Muscle layer of colon (tissue), 2 donors: ENCODE measurements around the gene GTF2H1.

Experiments used
- H3K27ac ChIP-seq: one replicate; pipeline ENCODE4 v1.7.0; 2013; ENCODE audit warnings: low read depth, mild to moderate bottlenecking, low read length, moderate library complexity
- H3K27me3 ChIP-seq, 2 donors: one replicate each; pipeline ENCODE4 v1.7.0; 2013; ENCODE audit warnings: low read length in 2 of 2, mild to moderate bottlenecking in 2 of 2; ENCODE audit not compliant: insufficient read depth in 2 of 2, control insufficient read depth in 1 of 2
- H3K36me3 ChIP-seq: one replicate; pipeline ENCODE4 v1.7.0; 2013; ENCODE audit warnings: mild to moderate bottlenecking, low read length; ENCODE audit not compliant: insufficient read depth
- H3K4me1 ChIP-seq: one replicate; pipeline ENCODE4 v1.7.0; 2013; ENCODE audit warnings: mild to moderate bottlenecking, low read length; ENCODE audit not compliant: insufficient read depth
- H3K4me3 ChIP-seq, 2 donors: one replicate each; pipeline ENCODE4 v1.7.0; 2013; ENCODE audit warnings: low read length in 2 of 2, low read depth in 1 of 2, mild to moderate bottlenecking in 1 of 2, moderate library complexity in 1 of 2
- H3K9ac ChIP-seq: one replicate; pipeline ENCODE4 v1.7.0; 2013; ENCODE audit warnings: low read length
- H3K9me3 ChIP-seq: one replicate; pipeline ENCODE4 v1.7.0; 2013; ENCODE audit warnings: mild to moderate bottlenecking, low read length
- donor health status: abdominal sarcoma.
- donor health status: Adenocarcinoma of cecum.

GTF2H1 gene

DNA sequence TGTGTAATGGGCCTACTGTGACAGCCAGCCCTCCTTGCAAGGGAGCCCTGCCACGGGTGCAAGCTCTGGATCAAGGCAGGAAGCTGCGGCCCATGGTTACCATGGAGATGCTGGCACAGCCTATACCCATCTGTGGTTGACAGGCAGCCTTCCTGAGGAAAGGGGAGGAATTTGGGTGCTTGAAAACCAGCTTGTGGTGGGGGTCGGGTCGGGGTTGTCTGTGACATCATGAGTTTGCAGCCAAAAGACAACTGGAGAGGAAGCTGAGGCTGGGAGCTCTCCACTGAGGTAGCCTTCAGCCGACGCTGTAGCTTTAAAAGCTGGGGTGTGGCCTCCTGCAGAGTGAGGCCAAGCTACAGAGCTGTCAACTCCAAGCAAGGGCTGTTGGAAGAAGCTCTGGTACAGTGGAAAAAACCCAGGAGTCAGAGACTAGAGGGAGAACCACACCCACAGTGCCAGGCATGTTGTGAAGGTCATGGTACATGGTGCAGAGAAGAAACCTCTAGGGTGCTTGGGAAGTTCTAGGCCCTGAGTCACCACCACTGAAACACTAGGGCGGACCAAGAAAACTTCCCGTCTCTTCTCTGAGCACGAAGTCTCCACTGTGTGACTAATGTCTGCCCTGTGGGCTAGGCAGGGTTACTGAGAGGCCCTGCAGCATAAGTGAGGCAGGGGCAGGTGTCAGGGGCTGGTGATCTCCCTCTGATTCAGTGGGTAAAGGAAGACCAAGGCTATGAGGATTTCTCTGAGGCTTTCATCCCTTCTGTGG is 61.2 kb downstream of the GTF2H1 start:
- H3K36me3 ChIP-seq, result no peaks in the 10 kb centered on the region
- peaks cover 22% of the 10 kb centered on the region for H3K4me1 ChIP-seq
- peak overlapping the region in 1 of 2 donors; percentile 5 for H3K4me3 ChIP-seq
- no peaks in the 10 kb centered on the region for H3K27me3 ChIP-seq
- H3K9me3 ChIP-seq, result no peaks in the 10 kb centered on the region
- H3K9ac ChIP-seq, result peak overlapping the region; percentile 53
- H3K27ac ChIP-seq, result peak overlapping the region; percentile 98

GRCh38 chr11:18384157-18384641 is 61.8 kb downstream of the GTF2H1 start:
- Histone ChIP-seq H3K9ac (peak overlapping the region; percentile 53), H3K27me3 (no peaks in the 10 kb centered on the region), H3K4me3 (peak overlapping the region in 1 of 2 donors; percentile 5), H3K36me3 (no peaks in the 10 kb centered on the region), H3K27ac (peak overlapping the region; percentile 98), H3K9me3 (no peaks in the 10 kb centered on the region), H3K4me1 (peaks cover 22% of the 10 kb centered on the region)

- Histone ChIP-seq H3K27ac (no peak overlapping the region), H3K27me3 (no peaks in the 10 kb centered on the region), H3K4me3 (no peak overlapping the region), H3K9me3 (no peaks in the 10 kb centered on the region), H3K9ac (no peak overlapping the region), H3K4me1 (peaks cover 6% of the 10 kb centered on the region), H3K36me3 (no peaks in the 10 kb centered on the region)
These were observed 67.7 kb downstream of the GTF2H1 start for GRCh38 chr11:18390088-18390487.

DNA sequence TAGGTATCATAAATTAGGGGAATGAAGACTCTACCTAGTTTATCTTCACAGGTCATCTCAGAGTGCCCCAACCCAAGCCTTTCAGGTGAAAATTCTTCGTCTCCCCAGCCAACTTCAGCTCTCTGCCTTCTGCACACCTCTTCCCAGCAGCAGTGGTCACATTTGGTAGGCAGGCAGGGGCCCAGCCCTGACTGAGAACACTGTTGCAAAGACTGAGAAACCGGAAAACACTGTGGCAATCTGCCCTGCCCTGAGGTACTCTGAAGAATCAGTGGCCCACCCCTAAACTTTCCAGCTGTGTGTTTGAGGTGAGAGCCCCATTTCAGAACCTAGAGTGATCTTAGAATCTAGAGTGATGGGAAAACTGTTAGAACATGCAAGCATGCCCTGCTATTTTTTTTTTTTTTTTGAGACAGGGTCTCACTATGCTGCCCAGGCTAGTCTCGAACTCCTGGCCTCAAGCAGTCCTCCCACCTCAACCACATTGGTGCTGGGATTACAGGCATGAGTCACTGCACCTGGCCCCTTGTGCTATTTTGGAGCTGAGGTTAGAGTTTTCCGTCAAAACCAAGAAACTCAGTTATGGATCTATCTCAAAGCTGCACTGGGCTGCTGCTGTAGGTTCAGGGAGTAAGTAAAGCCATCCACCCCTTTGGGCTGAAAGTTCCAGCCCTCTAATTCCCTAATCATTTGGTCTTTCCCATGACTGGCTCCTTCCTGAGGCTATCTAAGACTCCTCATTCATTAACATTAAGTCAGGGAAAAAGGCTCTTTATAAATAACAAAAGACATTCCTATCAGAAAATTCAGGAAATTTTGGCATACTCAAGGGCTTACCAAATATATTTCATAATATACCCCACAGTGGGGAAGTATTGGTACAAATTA is 70.3 kb downstream of the GTF2H1 start:
- Histone ChIP-seq H3K9ac (no peak overlapping the region), H3K36me3 (peaks cover 11% of the 10 kb centered on the region), H3K27ac (peak overlapping the region; percentile 31), H3K9me3 (no peaks in the 10 kb centered on the region), H3K4me3 (no peak overlapping the region), H3K27me3 (no peaks in the 10 kb centered on the region), H3K4me1 (peaks cover 12% of the 10 kb centered on the region)

- peaks cover 12% of the 10 kb centered on the region for H3K4me1 ChIP-seq
- H3K9ac ChIP-seq, result peak overlapping the region; percentile 68
- peaks cover 18% of the 10 kb centered on the region for H3K36me3 ChIP-seq
- peak overlapping the region in 1 of 2 donors; percentile 54 for H3K4me3 ChIP-seq
- H3K27ac ChIP-seq, result peak overlapping the region; percentile 98
- no peaks in the 10 kb centered on the region for H3K9me3 ChIP-seq
- H3K27me3 ChIP-seq, result no peaks in the 10 kb centered on the region
These were observed 71.4 kb downstream of the GTF2H1 start for GRCh38 chr11:18393581-18394274.

DNA sequence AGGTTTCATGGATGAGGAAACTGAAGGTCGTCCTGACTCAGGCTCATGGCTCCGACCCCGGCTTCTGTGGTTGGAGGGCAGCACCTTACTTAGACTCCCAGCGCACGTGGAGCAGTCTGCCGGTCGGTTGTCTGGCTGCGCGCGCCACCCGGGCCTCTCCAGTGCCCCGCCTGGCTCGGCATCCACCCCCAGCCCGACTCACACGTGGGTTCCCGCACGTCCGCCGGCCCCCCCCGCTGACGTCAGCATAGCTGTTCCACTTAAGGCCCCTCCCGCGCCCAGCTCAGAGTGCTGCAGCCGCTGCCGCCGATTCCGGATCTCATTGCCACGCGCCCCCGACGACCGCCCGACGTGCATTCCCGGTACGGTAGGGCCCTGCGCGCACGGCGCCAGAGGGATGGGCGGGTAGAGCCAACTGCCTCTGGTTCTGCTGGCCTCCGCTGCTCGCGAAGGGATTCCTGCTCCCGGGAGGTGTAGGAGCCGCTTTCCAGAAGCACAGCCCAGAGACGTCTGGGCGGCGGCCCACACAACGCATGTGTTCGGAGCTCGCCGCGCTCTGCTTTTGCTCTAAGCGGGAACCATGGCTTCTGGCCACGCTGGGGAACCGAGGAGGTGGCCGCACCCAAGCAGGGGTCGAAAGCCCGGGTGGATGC is 72.0 kb downstream of the GTF2H1 start, which contains the start of gene LDHA:
Gene LDHA (plus strand): TSS at position 289 of the 653 bp plus-strand sequence. CDS start 2,280 bp downstream, outside the sequence.
- H3K36me3 ChIP-seq, result peaks cover 25% of the 10 kb centered on the region
- peaks cover 12% of the 10 kb centered on the region for H3K4me1 ChIP-seq
- peak within 1 kb of the TSS; percentile 98 for H3K27ac ChIP-seq
- H3K4me3 ChIP-seq, result peak within 1 kb of the TSS; percentile 78 to 82
- H3K9me3 ChIP-seq, result no peaks in the 10 kb centered on the region
- no peaks in the 10 kb centered on the region for H3K27me3 ChIP-seq
- H3K9ac ChIP-seq, result peak within 1 kb of the TSS; percentile 93

- Histone ChIP-seq H3K4me1 (peaks cover 12% of the 10 kb centered on the region), H3K27me3 (no peaks in the 10 kb centered on the region), H3K4me3 (peak overlapping the region; percentile 78 to 82), H3K9me3 (no peaks in the 10 kb centered on the region), H3K27ac (peak overlapping the region; percentile 98), H3K36me3 (peaks cover 32% of the 10 kb centered on the region), H3K9ac (peak overlapping the region; percentile 93)
These were observed 72.8 kb downstream of the GTF2H1 start for GRCh38 chr11:18394928-18395734.

GRCh38 chr11:18395735-18396504 is 73.6 kb downstream of the GTF2H1 start:
- peak overlapping the region; percentile 93 for H3K9ac ChIP-seq
- peak overlapping the region; percentile 98 for H3K27ac ChIP-seq
- no peaks in the 10 kb centered on the region for H3K9me3 ChIP-seq
- H3K4me1 ChIP-seq, result peaks cover 12% of the 10 kb centered on the region
- peak overlapping the region; percentile 78 to 82 for H3K4me3 ChIP-seq
- H3K36me3 ChIP-seq, result peaks cover 39% of the 10 kb centered on the region
- no peaks in the 10 kb centered on the region for H3K27me3 ChIP-seq

GRCh38 chr11:18397921-18398320 is 75.6 kb downstream of the GTF2H1 start:
- no peak overlapping the region for H3K9ac ChIP-seq
- no peak overlapping the region for H3K27ac ChIP-seq
- no peaks in the 10 kb centered on the region for H3K27me3 ChIP-seq
- no peak overlapping the region for H3K4me3 ChIP-seq
- H3K9me3 ChIP-seq, result no peaks in the 10 kb centered on the region
- peaks cover 12% of the 10 kb centered on the region for H3K4me1 ChIP-seq
- H3K36me3 ChIP-seq, result peaks cover 49% of the 10 kb centered on the region
